Fibroblast of skin of right quadriceps (primary cell): ENCODE measurements around the gene DDX47.
A peak's percentile ranks its signal among the peaks of the same experiment; 100 is the strongest.

ENCODE experiments used
- DNase-seq: peaks from one replicate; pipeline ENCODE4 v3.0.0-alpha.2; 2013

DDX47 gene

DNA sequence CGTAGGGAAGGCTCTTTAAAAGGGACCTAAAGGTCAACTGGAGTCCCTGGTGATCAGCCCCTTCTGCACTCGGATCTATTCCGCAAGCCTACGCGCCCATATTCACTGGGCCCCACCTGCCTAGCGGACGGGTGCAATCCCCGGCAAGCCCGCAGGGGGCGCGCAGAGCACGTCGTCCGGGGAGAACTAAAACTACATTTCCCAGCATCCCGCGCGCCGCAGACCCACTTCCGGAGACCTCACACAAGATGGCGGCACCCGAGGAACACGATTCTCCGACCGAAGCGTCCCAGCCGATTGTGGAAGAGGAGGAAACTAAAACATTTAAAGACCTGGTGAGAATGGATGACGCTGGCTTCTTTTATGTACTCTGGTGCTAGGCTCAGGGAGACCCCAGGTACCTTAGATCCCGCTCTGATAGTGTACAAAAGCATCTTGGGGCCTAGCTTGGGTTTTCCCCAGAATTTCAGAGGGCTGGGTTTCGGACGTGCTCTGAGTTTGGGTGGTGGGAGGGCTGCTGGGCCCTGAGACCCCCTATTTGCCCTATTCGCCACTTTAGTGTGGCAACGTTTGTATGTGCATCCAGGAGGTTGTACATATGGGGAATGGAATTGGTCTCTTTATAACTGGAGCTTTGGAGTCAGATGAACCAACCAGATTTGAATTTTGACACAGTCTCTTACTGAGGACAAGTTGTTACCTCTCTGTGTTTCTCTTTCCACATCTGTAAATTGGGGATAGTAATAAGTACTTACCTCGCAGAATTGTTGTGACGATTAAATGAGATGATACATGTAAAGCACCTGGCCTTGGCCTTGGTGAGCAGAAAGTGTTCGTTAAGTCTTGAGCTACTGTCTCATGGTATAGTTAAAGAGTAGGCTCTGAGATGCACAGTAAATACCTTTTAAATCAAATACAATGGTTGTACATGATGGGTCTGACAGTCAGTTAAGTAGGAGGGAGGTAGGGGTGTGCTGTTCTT, at the start of gene DDX47:
Gene DDX47 (plus strand): TSS at position 227 of the 982 bp plus-strand sequence. CDS start 22 bp downstream, at position 249.
- peak; percentile 89 for DNase-seq

DNA sequence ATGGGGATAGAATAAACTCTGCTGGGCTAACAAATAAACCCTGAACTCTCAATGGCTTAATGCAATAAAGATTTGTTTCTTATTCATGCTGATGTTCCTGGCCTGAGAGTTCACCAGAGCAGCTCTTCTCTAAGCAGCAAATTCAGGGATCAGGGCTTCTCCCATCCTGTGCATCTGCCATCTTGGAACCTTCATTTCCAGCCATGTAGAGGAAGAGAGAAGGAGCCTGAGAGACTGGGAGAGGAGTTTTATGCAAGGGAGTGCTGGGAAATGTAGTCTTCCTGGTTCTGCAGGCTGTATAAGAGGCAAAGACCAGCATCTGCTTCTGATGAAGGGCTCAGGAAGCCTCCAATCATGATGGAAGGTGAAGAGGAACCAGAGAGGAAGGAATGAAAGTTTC, 48.3 kb upstream of the DDX47 start:
- no peak for DNase-seq

DNA sequence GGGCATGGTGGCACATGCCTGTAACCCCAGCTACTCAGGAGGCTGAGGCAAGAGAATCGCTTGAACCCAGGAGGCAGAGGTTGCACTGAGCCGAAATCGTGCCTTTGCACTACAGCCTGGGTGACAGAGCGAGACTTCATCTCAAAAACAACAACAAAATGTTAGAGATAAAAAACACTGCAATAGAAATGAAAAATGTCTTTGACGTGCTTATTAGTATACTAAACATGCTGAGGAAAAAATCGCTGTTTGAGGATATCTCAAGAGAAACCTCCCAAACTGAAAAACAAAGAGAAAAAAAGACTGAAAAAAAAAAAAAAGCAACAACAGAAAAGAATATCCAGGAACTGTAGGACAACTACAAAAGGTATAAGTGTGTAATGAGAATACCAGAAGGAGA, 42.9 kb upstream of the DDX47 start:
- no peak for DNase-seq

DNA sequence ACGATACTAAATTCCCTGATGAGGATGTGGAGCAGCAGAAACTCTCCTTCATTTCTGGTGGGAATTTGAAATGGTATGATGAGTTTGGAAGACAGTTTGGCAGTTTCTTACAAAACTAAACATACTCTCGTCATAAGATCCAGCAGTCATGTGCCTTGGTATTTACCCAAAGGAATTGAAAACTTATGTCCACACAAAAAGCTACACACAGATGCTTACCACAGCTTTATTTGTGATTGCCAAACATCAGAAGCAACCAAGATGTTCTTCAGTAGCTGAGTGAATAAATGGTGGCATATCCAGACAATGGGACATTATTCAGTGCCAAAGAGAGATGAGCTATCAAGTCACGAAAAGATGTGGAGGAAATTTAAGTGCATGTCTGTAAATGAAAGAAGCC, 38.4 kb upstream of the DDX47 start:
- no peak for DNase-seq

DNA sequence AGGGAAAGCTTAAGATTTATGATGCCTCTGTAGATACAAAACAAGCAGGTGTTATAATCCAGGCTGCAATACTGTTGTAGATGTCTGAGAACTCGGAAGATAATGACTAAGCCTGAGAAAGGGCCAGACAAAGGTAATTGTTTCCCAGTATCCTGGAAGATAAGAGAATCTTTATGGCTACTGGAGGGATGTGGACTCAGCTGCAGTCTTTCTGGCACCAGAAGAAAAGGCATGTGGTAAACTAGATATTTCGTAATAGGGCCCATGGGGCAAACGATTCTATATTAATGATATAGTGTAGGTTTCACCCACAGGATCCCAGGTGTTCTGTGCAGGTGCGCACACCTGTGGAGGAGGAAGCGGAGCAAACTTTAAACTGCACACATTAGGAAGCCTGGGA, 36.9 kb upstream of the DDX47 start:
- no peak for DNase-seq

DNA sequence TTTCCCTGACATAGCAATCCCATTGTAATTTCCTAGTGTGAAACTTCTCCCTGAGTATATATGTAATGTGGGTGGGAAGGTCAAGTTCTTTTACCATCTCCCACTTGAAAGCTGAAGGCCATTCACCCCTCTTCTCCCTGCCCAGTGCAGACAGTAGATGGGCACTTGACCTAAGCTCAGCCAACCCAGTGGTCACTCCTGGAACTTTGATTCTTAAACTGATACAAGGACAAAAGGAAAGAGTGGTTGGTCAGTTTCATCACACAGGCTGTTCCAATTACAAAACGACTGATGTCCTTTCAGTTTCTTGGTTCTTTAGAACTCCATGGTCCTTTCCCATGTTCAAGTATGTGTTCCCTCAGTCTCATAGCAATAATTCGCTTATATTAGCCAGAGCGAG, 36.1 kb upstream of the DDX47 start:
- no peak for DNase-seq

DNA sequence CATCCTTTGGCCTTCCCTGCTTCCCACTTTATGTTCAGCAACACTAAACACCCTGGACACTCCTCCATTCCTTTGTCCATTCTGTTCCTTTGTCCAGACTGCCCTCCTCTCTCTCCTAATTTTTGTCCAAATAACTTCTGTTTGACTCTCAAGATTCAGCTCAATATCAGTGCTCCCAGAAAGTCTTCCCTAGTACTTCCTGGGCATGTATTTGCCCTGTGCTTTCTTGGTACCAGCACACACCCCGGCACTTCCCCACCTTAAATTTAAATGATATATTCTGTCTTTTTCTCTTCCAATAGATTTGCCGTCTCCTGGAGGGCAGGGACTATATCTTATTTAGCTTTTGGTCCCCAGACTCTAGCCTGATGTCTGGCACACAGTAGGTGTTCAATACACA, 34.1 kb upstream of the DDX47 start:
- no peak for DNase-seq

DNA sequence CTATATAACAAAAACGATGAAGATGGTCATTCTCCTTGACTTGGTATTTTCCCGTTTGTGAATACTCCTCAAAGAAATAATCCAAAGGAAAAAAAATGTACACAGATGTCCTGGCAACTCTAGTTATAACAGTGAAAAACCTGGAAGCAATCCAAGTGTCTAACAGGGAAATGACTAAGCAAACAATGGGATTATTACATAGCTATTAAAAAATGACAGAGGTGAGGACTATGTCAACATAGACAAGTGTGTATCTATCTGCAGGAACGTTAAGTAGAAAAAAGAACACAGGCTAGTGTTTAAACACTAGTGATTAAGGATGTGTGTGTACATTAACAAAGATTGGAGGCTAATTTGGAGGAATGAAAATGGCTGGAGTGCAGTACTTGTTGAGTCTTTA, 33.6 kb upstream of the DDX47 start:
- peak; percentile 81 for DNase-seq

DNA sequence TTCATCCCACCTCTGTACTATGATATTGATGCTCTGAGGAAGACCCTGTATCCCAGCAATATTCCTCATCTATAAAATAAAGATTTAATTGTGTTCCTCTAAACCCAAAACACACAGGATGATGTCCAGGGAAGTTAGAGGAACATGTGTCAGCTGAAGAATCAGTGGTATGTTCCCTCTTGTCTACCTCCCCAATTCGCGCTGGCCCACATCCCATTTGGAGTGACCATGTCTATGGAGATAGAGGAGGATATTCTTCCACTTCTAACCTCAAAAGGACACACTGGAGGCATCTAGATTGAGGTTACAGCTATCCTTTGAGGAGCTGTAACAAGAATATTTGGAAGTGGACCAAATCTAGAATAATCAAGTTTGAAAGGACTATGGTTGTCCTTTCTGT, 29.0 kb upstream of the DDX47 start:
- no peak for DNase-seq

DNA sequence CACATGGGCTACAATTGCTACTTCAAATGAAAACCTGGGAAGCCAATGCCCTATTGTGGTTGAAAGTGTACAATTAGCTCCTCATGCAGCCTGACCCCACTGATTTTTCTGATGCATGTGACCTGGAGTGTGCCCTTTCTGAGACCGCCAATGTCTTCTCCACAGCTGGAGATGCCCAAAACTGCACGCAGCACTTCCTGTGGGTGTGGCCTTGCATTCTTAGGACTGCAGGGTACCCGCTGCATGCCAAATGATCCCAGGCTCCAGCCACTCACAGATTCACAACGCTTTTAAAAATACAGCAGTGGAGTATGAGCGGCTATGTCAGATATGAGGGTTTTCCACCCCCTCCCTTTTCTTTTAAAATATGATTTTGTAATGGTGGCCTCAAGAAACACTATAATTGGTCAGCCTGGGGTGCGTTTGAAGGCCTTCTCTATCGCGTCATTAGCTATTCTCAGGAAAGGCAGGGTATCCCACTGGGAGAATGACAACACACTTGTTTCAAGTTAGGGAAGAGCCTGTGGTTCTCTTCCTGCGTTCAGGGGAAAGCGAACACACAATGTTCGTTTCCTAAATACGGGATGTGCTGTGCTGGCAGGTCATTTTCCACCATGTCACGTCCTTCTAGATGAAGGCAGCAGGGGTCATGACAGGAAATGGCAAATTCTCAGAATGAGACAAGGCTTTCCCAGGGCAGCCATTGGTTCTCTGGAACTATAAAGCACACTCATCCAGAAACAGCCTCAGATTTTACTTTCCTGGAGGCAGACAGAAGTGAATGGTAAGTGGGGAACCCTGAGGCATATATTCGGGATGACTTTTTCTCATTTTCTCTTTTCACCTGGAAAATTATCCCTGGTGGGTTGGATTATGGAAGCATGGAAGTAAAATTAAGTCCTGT, 28.0 kb upstream of the DDX47 start, which contains the start of gene APOLD1:
Gene APOLD1 (plus strand): TSS at position 749 of the 904 bp plus-strand sequence. CDS start 33 bp downstream, at position 782.
- peak; percentile 20 for DNase-seq

DNA sequence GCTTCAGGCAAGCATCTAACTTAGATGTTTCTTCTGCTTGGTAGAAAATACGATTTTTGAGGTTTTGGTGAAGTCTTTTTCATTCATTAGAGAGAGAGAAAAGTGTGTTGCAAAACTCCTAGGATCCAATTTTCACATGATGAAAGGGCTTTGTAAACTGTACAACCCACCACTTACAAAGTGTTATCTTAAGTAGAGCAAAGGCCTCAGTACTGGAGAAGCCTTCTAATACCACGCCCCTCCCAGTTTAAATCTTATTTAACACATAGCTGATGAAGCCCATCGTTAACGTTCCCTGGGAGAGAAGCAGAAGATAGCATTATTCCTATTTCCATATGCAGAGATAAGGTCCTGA, 26.8 kb upstream of the DDX47 start:
- no peak for DNase-seq

DNA sequence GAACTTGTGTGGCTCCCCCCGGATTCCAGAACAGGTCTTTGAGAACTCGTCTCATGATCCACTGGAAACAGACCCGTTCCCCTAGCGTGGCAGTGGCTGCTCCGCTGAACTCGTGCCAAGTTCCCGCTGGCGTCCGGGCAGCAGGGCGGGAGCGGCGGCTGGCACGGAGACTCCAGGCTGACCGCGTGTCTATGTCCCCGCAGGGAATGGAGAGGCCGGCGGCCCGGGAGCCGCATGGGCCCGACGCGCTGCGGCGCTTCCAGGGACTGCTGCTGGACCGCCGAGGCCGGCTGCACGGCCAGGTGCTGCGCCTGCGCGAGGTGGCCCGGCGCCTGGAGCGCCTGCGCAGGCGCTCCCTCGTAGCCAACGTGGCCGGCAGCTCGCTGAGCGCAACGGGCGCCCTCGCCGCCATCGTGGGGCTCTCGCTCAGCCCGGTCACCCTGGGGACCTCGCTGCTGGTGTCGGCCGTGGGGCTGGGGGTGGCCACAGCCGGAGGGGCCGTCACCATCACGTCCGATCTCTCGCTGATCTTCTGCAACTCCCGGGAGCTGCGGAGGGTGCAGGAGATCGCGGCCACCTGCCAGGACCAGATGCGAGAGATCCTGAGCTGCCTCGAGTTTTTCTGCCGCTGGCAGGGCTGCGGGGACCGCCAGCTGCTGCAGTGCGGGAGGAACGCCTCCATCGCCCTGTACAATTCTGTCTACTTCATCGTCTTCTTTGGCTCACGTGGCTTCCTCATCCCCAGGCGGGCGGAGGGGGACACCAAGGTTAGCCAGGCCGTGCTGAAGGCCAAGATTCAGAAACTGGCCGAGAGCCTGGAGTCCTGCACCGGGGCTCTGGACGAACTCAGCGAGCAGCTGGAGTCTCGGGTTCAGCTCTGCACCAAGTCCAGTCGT, 26.2 kb upstream of the DDX47 start:
- DNase-seq = peak; percentile 77

DNA sequence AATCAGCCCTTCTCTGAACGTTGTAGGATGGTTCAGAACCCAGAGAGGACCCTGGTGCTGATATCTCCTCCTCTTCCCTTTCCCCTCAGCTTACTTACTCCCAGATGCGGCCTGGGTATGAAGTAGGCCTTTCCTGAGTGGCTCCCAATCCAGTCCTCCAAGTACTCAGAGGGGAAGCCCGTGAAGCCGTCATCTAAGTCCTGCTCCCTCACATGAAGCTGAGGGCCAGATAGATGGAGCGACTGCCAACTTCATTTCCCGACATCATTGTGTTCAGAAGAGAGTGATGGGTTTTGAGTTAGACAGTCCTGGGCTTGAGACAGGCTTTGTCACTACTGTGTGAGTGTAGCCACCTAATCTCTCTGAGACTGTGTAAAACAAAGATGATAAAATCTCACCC, 25.0 kb upstream of the DDX47 start:
- DNase-seq = no peak

DNA sequence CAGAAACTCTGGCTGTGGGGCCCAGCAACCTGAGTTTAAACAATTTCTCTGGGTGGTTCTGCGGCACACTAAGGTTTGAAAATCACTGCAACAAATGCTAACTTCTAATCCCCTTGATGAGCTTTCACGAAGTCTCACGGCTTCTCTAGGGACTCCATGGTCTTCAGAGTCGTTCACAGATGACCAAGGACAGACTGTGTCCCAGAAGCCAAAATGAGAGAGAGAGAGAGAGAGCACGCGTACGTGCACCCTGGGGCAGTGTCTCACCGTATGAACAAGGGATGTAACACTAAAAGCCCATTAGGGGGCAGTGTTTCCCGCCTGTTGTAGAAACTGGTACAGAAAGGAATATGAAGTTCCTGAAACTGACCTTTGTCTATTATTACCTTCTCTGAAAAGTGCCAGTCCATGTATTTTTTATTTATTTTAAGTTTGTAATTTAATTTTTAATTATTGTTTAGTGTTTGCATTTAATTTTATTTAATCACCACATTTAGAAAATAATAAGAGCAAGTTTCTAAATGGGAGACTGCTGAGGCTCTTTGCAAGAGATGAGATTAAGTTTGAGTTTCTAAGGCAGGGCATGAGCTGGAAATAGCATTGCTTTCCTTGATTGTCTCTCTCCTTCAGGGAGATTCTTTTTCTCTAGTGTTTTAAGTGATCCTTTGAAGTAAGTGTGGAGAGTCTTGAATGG, 24.3 kb upstream of the DDX47 start:
- peak; percentile 78 for DNase-seq

DNA sequence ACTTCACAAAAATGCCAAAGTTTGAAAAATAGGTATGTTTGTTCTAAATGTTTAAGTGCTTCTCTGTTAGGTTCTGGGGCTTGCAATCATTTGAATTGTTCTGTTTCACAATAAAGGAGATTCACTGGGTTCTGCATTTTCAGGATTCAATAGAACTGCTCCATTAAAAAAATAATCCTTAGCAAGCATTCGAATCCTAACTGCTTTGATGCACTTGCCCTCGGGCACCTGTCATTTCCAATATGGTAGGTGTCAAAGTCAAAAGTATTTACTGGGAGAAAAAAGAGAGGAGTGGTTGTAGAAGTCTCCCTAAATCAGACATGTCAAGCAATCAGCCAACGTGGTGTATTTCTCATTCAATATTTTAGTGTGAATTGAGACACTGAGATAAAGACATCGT, 22.2 kb upstream of the DDX47 start:
- DNase-seq = no peak

DNA sequence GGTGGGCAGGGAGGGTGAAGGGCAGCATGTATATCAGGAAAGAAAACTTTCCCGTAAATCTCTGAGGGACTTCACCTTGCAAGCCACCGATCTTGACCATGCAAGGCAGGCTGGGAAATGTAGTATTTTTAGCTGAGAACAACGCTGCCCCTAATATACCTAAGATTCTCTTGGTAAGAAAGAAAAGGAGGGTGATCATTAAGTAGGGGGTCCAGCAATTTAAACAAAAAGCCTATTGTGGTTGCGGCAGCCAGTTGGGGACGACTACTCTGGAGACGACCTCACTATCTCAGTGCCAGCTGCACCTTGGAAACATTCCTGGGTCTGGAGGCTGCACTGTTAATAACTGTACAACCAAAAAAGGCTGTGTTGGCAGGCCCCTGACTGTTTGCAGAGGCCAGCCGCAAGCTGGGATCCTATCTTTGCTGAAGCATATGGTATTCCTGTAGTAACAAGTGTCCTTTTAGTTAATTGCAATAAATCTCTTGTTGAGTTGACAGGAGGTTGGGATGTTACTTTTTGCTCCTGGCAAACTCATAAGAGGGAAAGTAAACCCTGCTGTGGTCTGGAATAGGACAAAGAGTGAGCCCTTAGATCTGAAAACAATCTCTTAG, 21.3 kb upstream of the DDX47 start:
- DNase-seq = no peak

DNA sequence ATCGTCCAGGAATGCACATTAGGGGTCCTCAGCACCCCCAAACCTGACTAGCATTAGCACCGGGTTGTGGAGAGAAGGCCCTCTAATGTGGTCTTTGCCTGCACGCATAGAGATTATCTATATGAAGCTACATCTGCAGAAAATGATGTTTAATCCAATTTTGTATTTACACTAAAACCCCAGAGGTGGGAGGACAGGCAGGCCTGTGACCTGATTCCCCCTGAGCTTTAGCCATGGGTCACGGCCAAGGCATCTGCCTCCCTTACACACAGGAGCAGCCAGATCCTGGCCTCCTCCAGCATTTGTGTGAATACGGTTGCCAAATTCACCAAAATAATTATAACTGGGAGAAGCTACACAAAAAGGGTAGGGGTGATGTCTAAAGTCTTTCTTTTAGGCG, 20.7 kb upstream of the DDX47 start:
- DNase-seq = no peak

DNA sequence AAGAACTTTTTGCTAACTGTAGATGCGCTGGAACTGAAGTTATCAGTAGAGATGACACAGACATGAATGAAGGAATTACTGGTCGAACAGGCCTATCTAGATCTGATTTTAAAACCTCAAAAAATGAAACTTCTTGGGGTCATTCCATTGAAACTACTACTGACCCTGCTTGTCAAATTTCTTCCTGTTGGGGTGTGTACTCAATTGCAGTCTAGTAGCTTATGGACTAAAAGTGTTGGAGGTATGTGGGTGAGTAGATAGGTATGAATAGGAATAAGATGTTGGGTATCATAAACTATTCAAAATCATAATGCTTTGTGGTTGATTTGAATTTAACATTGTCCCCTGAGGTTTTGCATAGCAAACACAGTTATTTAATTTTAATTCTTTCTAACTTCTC, 18.5 kb upstream of the DDX47 start:
- no peak for DNase-seq

DNA sequence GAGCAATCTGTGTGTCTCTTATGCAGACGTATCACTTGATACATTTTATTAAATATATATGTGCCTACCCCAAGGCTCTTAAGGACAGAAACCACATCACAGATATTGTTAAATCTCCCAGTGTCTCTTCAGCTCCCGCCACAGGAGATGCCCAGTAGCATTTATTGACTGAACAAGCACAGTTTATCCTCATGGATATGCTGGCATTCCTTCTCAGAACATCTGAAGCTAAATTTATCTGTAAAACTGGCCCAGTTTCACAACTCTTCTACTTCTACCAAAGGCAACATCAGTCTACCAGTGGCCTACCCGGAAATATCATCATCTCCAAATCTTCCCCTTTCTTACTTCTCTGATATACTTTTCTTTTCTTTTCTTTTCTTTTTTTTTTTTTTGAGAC, 17.0 kb upstream of the DDX47 start:
- DNase-seq = no peak

DNA sequence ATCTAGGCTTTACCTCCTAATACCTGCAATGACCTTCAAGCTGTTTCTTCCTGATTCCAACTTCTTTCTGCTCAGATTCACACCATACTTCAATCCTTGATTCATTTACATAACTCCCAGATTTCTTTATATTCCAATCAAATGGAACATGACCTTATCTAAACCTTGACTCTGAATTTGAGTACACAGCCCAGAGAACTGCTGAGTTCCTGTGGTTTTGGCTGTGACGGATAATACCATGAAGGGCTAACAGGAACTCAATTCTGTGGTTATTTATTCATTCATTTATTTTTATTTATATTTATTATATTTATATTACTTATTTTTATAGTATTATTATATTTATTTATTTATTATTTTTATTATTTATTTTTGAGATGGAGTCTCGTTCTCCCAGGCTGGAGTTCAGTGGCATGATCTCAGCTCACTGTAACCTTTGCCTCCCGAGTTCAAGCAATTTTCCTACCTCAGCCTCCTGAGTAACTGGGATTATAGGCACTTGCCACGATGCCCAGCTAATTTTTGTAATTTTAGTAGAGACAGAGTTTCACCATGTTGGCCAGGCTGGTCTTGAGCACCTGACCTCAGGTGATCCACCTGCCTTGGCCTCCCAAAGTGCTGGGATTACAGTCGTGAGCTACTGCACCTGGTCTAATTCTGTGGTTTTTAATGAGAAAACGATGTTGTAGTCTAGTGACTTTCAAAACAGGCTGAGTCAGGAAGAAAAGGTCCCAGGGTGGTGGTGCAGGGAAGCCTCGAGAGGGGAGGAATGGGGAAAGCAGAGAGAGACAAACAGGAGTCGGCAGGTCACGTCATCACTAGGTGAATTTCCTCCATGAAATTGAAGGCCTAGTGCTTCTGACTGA, 16.0 kb upstream of the DDX47 start:
- DNase-seq = no peak

DNA sequence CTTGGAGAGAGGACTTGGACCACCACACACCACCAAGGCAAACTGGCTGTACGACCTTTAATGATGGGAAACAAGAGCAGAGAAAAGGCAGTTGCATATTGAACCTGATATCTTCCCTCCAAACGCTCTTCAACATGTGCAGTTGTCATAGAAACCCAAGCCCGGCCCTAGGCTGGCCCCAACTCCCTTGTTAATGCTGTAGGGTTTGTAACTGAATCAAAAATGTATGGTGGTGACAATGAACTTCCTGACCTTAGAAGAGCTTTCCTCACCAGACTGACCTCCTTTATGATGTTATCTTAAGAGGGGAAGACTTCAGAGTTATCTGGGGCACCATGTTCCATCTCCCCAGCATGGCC, 15.4 kb upstream of the DDX47 start:
- no peak for DNase-seq
